GM12801 (cell line): ENCODE measurements around the gene FETUB.

Source experiments
- TF ChIP-seq, protein P1 (sequence below): IDR thresholded peaks from one replicate; pipeline ENCODE4 v1.5.1; 2011; ENCODE audit warnings: control low read depth; ENCODE audit not compliant: insufficient read length; ENCODE audit errors: extremely low read depth

Gene FETUB

GRCh38 chr3:186638259-186638658, 1.9 kb upstream of the FETUB start:
- TF ChIP-seq, protein P1, sequence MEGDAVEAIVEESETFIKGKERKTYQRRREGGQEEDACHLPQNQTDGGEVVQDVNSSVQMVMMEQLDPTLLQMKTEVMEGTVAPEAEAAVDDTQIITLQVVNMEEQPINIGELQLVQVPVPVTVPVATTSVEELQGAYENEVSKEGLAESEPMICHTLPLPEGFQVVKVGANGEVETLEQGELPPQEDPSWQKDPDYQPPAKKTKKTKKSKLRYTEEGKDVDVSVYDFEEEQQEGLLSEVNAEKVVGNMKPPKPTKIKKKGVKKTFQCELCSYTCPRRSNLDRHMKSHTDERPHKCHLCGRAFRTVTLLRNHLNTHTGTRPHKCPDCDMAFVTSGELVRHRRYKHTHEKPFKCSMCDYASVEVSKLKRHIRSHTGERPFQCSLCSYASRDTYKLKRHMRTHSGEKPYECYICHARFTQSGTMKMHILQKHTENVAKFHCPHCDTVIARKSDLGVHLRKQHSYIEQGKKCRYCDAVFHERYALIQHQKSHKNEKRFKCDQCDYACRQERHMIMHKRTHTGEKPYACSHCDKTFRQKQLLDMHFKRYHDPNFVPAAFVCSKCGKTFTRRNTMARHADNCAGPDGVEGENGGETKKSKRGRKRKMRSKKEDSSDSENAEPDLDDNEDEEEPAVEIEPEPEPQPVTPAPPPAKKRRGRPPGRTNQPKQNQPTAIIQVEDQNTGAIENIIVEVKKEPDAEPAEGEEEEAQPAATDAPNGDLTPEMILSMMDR: no peak

- TF ChIP-seq, protein P1: no peak
These were observed 247 bp downstream of the FETUB start for GRCh38 chr3:186640473-186640818.

DNA sequence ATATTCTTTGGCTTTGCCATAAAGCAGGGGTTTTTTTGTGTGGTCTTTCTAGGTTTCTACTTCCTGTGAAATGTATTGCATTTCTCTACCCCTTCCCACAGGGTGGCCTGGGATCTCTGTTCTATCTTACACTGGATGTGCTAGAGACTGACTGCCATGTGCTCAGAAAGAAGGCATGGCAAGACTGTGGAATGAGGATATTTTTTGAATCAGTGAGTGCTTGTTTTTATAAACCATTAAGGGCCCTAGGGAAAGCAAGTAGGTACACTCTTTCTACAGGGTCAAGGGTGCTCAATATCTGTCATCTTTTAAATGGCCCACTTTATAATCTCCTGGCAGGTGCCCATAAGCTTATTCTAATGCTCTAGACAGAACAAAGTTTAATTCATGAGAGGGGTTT, 730 bp downstream of the FETUB start:
- TF ChIP-seq, protein P1: no peak

- TF ChIP-seq, protein P1: no peak
These were observed 1.8 kb downstream of the FETUB start for GRCh38 chr3:186642014-186642413.

DNA sequence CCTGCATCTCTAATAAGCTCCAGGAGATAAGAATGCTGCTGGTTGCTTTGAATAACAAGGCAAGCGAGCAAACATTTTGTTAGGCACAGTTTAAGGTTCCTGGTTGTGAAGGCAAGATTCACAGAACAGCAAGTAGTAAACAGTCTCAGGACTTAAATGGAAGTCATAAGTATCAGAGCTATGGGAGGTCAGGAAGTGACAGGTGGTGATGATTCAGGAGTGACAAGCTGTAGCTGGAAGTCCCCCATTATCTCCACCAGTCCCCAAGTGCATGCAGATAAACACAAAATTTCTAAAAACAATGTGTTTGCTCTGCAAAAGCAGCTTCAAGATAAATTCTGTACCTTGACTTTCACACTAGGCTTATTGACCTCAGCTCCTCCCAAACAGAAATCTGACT, 3.3 kb downstream of the FETUB start:
- TF ChIP-seq, protein P1: no peak

DNA sequence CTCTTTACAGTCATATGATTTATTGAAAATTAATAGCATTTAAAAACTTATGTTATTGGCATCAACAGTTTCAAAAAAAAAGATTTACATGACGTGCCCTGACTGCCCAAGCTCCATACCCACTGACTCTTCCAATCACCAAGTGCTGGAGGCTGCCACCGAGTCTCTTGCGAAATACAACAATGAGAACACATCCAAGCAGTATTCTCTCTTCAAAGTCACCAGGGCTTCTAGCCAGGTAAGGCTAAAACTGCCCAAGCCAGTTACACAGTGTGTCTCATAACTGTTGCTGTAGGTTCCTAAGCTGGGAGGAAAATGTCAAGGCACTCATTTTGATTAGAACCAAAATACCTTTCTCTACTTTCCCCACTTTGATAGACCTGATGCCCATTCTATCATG, 4.5 kb downstream of the FETUB start:
- TF ChIP-seq, protein P1: no peak

GRCh38 chr3:186646106-186646505, 5.9 kb downstream of the FETUB start:
- TF ChIP-seq, protein P1: no peak

DNA sequence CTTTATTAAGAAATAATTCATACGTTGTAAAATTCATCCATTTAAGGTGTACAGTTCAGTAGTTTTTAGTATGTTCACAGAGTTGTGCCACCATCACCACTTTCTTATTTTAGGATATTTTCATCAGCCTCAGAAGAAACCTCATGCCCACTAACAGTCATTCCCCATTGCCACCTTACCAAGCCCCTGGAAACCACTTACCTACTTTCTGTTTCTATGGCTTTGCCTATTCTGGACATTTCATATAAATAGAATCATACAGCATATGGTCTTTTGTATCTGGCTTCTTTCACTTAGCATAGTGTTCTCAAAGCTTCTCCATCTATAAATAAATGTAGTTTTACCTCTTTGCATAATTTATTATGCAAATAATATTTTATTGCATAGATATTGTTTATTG, 6.6 kb downstream of the FETUB start:
- TF ChIP-seq, protein P1: no peak
